ENCODE results near the gene ZNF639. TPM values are rescaled to one million over a fixed set of nuclear protein-coding genes. Genes with fewer than 3 reads are reported as not detected.
A peak's percentile ranks its signal among the peaks of the same experiment; 100 is the strongest.

ZNF639 gene
- total and polyA plus RNA-seq, 2 of the 13 experiments (the other 11 are each of a cell fraction or from before 2014, with no cell fraction given): 11.6 to 42.4 TPM

- TF ChIP-seq TAF1 (CRISPR knock-in tag; IDR thresholded peaks at IDR 0.05): peak; percentile 64; the same call in 1 of the 2 replicates
- no peak for TF ChIP-seq CAMTA2 (CRISPR knock-in tag; IDR thresholded peaks at IDR 0.05; ENCODE audit: borderline replicate concordance)
- TF ChIP-seq PRDM10 (CRISPR knock-in tag; IDR thresholded peaks at IDR 0.05; ENCODE audit: low read depth): peak; percentile 23; the same call in 1 of the 2 replicates
- peak; percentile 77 for TF ChIP-seq RBFOX2 (IDR thresholded peaks at IDR 0.05; ENCODE audit: low read depth, low read length)
- no peak for TF ChIP-seq CHD2 (IDR thresholded peaks at IDR 0.05; ENCODE audit: low read depth, low read length)
- no peak for TF ChIP-seq ZNF3 (CRISPR knock-in tag; IDR thresholded peaks at IDR 0.05)
- peak; percentile 29; the same call in 1 of the 2 replicates for TF ChIP-seq ZBTB14 (CRISPR knock-in tag; IDR thresholded peaks at IDR 0.05)
- no peak for TF ChIP-seq FLYWCH1 (CRISPR knock-in tag; IDR thresholded peaks at IDR 0.05)
- 0 out of 2 replicates have a peak, but pooled peaks have one; percentile 54 for TF ChIP-seq GLI4 (CRISPR knock-in tag; IDR thresholded peaks at IDR 0.05; ENCODE audit: borderline replicate concordance)
- peak; percentile 82 for TF ChIP-seq POLR2AphosphoS5 (IDR thresholded peaks at IDR 0.05; ENCODE audit: low read depth, low read length)
- no peak; the same call in 1 of the 2 replicates for TF ChIP-seq CBX5 (CRISPR knock-in tag; IDR thresholded peaks at IDR 0.05; ENCODE audit: borderline replicate concordance)
- TF ChIP-seq MAFK (conservative IDR thresholded peaks at IDR 0.05 in 1 of 2, IDR thresholded peaks at IDR 0.05 in 1 of 2; ENCODE audit: low read length in 2 of 2): no peak
- TF ChIP-seq ZNF414 (CRISPR knock-in tag; IDR thresholded peaks at IDR 0.05): 0 out of 2 replicates have a peak, but pooled peaks have one; percentile 31
- TF ChIP-seq ZNF883 (CRISPR knock-in tag; IDR thresholded peaks at IDR 0.05; ENCODE audit: not compliant biosample characterization): peak; percentile 80
- 0 out of 2 replicates have a peak, but pooled peaks have one; percentile 42 for TF ChIP-seq SIN3A (IDR thresholded peaks at IDR 0.05; ENCODE audit: borderline replicate concordance, low read depth, low read length)
- peak; percentile 81 for TF ChIP-seq NFYB (CRISPR knock-in tag; IDR thresholded peaks at IDR 0.05)
- TF ChIP-seq NCOA1 (CRISPR knock-in tag; IDR thresholded peaks at IDR 0.05): no peak
- no peak for TF ChIP-seq ZNF772 (CRISPR knock-in tag; IDR thresholded peaks at IDR 0.05)
- TF ChIP-seq MXD1 (CRISPR knock-in tag; IDR thresholded peaks at IDR 0.05): 0 out of 2 replicates have a peak, but pooled peaks have one; percentile 76
- no peak for TF ChIP-seq ZNF256 (CRISPR knock-in tag; conservative IDR thresholded peaks at IDR 0.05)
- peak; percentile 41; the same call in 1 of the 2 replicates for TF ChIP-seq TBX2 (CRISPR knock-in tag; IDR thresholded peaks at IDR 0.05; ENCODE audit: borderline replicate concordance)
- no peak for TF ChIP-seq KAT7 (CRISPR knock-in tag; IDR thresholded peaks at IDR 0.05; ENCODE audit: borderline replicate concordance)
Observed at GRCh38 chr3:179347345-179348194, 24.7 kb downstream of the ZNF639 start, which contains the start of gene MFN1 (continued).
